BLaER1 (cell line): ENCODE data around the gene S1PR2.
A peak's percentile ranks its signal among the peaks of the same experiment; 100 is the strongest.
"Not testable (repeated sequence)": the region's sequence is repeated elsewhere in the genome, so short reads cannot be mapped to it uniquely, and the experiment has no call there.

ENCODE experiments used
- H3K27ac ChIP-seq: shearing (Covaris generic); formaldehyde crosslinking; 2 replicates; pipeline ENCODE4 v1.8.1; 2022
- H3K27me3 ChIP-seq: shearing (Covaris generic); formaldehyde crosslinking; 2 replicates; pipeline ENCODE4 v1.8.1; 2022
- H3K36me3 ChIP-seq: shearing (Covaris generic); formaldehyde crosslinking; 2 replicates; pipeline ENCODE4 v1.8.1; 2022
- H3K4me1 ChIP-seq: shearing (Covaris generic); formaldehyde crosslinking; 2 replicates; pipeline ENCODE4 v1.8.1; 2022
- H3K4me2 ChIP-seq: shearing (Covaris generic); formaldehyde crosslinking; 2 replicates; pipeline ENCODE4 v1.8.1; 2022
- H3K4me3 ChIP-seq: shearing (Covaris generic); formaldehyde crosslinking; 2 replicates; pipeline ENCODE4 v1.8.1; 2022
- H3K9ac ChIP-seq: shearing (Covaris generic); formaldehyde crosslinking; 2 replicates; pipeline ENCODE4 v1.8.1; 2022
- H3K9me3 ChIP-seq: shearing (Covaris generic); formaldehyde crosslinking; 2 replicates; pipeline ENCODE4 v1.8.1; 2022
- H4K20me1 ChIP-seq: shearing (Covaris generic); formaldehyde crosslinking; 2 replicates; pipeline ENCODE4 v1.8.1; 2022
- Cebpa-rat ChIP-seq: shearing (Covaris generic); IDR thresholded peaks from 2 replicates; pipeline ENCODE4 v1.8.1; 2022

The S1PR2 gene

GRCh38 chr19:10211061-10211460 lies 20.1 kb downstream of the S1PR2 start:
- Histone ChIP-seq H3K4me2 (no peak overlapping the region), H3K4me1 (peaks cover 14% of the 10 kb centered on the region), H3K9ac (no peak overlapping the region), H4K20me1 (peaks cover 32% of the 10 kb centered on the region), H3K4me3 (no peak overlapping the region), H3K9me3 (peaks cover 6% of the 10 kb centered on the region; the same call in 1 of the 2 replicates), H3K36me3 (peaks cover 18% of the 10 kb centered on the region; the same call in 1 of the 2 replicates), H3K27me3 (no peaks in the 10 kb centered on the region; the same call in 1 of the 2 replicates), H3K27ac (no peak overlapping the region)
- no peak for TF ChIP-seq Cebpa-rat

GRCh38 chr19:10209315-10209714 lies 21.8 kb downstream of the S1PR2 start:
- no peaks in the 10 kb centered on the region; the same call in 1 of the 2 replicates for H3K27me3 ChIP-seq

GRCh38 chr19:10207026-10207425 lies 24.1 kb downstream of the S1PR2 start:
- Histone ChIP-seq H3K4me2 (peak overlapping the region; percentile 11; the same call in 1 of the 2 replicates), H4K20me1 (peaks cover 32% of the 10 kb centered on the region), H3K9ac (no peak overlapping the region), H3K27me3 (no peaks in the 10 kb centered on the region; the same call in 1 of the 2 replicates), H3K36me3 (peaks cover 8% of the 10 kb centered on the region; the same call in 1 of the 2 replicates), H3K4me3 (no peak overlapping the region), H3K9me3 (peaks cover 6% of the 10 kb centered on the region; the same call in 1 of the 2 replicates), H3K4me1 (peaks cover 14% of the 10 kb centered on the region), H3K27ac (no peak overlapping the region)
- TF ChIP-seq Cebpa-rat: no peak

More at GRCh38 chr19:10209315-10209714, 21.8 kb downstream of the S1PR2 start:
- Histone ChIP-seq H3K9me3 (peaks cover 6% of the 10 kb centered on the region; the same call in 1 of the 2 replicates), H3K4me3 (no peak overlapping the region), H3K4me1 (peaks cover 14% of the 10 kb centered on the region), H4K20me1 (peaks cover 32% of the 10 kb centered on the region), H3K36me3 (peaks cover 8% of the 10 kb centered on the region; the same call in 1 of the 2 replicates), H3K4me2 (no peak overlapping the region), H3K9ac (no peak overlapping the region), H3K27ac (no peak overlapping the region)
- TF ChIP-seq Cebpa-rat: no peak

GRCh38 chr19:10206226-10206885 lies 24.8 kb downstream of the S1PR2 start:
- Histone ChIP-seq H3K36me3 (peaks cover 8% of the 10 kb centered on the region; the same call in 1 of the 2 replicates), H3K9me3 (peaks cover 6% of the 10 kb centered on the region; the same call in 1 of the 2 replicates), H4K20me1 (peaks cover 32% of the 10 kb centered on the region), H3K4me2 (no peak overlapping the region), H3K4me1 (peaks cover 14% of the 10 kb centered on the region), H3K9ac (no peak overlapping the region), H3K27ac (no peak overlapping the region), H3K27me3 (no peaks in the 10 kb centered on the region; the same call in 1 of the 2 replicates), H3K4me3 (no peak overlapping the region)
- TF ChIP-seq Cebpa-rat: no peak

- no peaks in the 10 kb centered on the region; the same call in 1 of the 2 replicates for H3K27me3 ChIP-seq
- H3K4me3 ChIP-seq: no peak overlapping the region
- peaks cover 14% of the 10 kb centered on the region for H3K4me1 ChIP-seq
- no peak overlapping the region for H3K27ac ChIP-seq
- peaks cover 29% of the 10 kb centered on the region for H4K20me1 ChIP-seq
- peaks cover 8% of the 10 kb centered on the region; the same call in 1 of the 2 replicates for H3K36me3 ChIP-seq
- peaks cover 6% of the 10 kb centered on the region; the same call in 1 of the 2 replicates for H3K9me3 ChIP-seq
- no peak for TF ChIP-seq Cebpa-rat
- no peak overlapping the region for H3K4me2 ChIP-seq
- H3K9ac ChIP-seq: no peak overlapping the region
Measured at GRCh38 chr19:10205636-10206035, 25.5 kb downstream of the S1PR2 start.

GRCh38 chr19:10203686-10204085 lies 27.4 kb downstream of the S1PR2 start:
- Histone ChIP-seq H3K27me3 (no peaks in the 10 kb centered on the region; the same call in 1 of the 2 replicates), H3K4me3 (no peak overlapping the region), H3K4me2 (no peak overlapping the region), H3K4me1 (peaks cover 21% of the 10 kb centered on the region), H3K27ac (no peak overlapping the region), H3K9ac (no peak overlapping the region), H3K36me3 (peaks cover 8% of the 10 kb centered on the region; the same call in 1 of the 2 replicates), H4K20me1 (peaks cover 16% of the 10 kb centered on the region), H3K9me3 (peaks cover 6% of the 10 kb centered on the region; the same call in 1 of the 2 replicates)
- TF ChIP-seq Cebpa-rat: no peak

GRCh38 chr19:10201176-10201575 lies 30.0 kb downstream of the S1PR2 start:
- H3K27ac ChIP-seq: no peak overlapping the region
- TF ChIP-seq Cebpa-rat: no peak
- H3K4me2 ChIP-seq: no peak overlapping the region
- no peaks in the 10 kb centered on the region for H3K36me3 ChIP-seq
- peaks cover 1% of the 10 kb centered on the region; the same call in 1 of the 2 replicates for H4K20me1 ChIP-seq
- no peak overlapping the region for H3K9ac ChIP-seq
- H3K9me3 ChIP-seq: no peaks in the 10 kb centered on the region
- H3K4me3 ChIP-seq: no peak overlapping the region
- H3K27me3 ChIP-seq: no peaks in the 10 kb centered on the region
- peaks cover 19% of the 10 kb centered on the region for H3K4me1 ChIP-seq

GRCh38 chr19:10200101-10200500 lies 31.0 kb downstream of the S1PR2 start:
- H3K4me3 ChIP-seq: not testable (repeated sequence)

GRCh38 chr19:10198889-10199644 lies 32.1 kb downstream of the S1PR2 start:
- H3K4me1 ChIP-seq: peaks cover 24% of the 10 kb centered on the region
- H3K27me3 ChIP-seq, H3K9me3 ChIP-seq, H3K9ac ChIP-seq, H4K20me1 ChIP-seq, H3K4me3 ChIP-seq, H3K36me3 ChIP-seq, H3K27ac ChIP-seq: not testable (repeated sequence)
- peak overlapping the region; percentile 26; the same call in 1 of the 2 replicates for H3K4me2 ChIP-seq

More at GRCh38 chr19:10200101-10200500, 31.0 kb downstream of the S1PR2 start:
- H3K27ac ChIP-seq, H3K9ac ChIP-seq, H3K27me3 ChIP-seq, H3K9me3 ChIP-seq, H3K4me2 ChIP-seq, H4K20me1 ChIP-seq, H3K36me3 ChIP-seq: not testable (repeated sequence)
- peaks cover 23% of the 10 kb centered on the region for H3K4me1 ChIP-seq

- H3K27me3 ChIP-seq: no peaks in the 10 kb centered on the region
- H4K20me1 ChIP-seq: peaks cover 43% of the 10 kb centered on the region
- peak overlapping the region; percentile 99 for H3K4me3 ChIP-seq
- H3K27ac ChIP-seq: 0 out of 2 replicates have a peak overlapping the region, but pooled peaks have one; percentile 21
- peak overlapping the region; percentile 2; the same call in 1 of the 2 replicates for H3K9ac ChIP-seq
- no peak for TF ChIP-seq Cebpa-rat
- peak overlapping the region; percentile 53 for H3K4me2 ChIP-seq
- no peaks in the 10 kb centered on the region for H3K9me3 ChIP-seq
- H3K4me1 ChIP-seq: peaks cover 60% of the 10 kb centered on the region
- peaks cover 30% of the 10 kb centered on the region for H3K36me3 ChIP-seq
Measured at GRCh38 chr19:10195199-10195519, 36.0 kb downstream of the S1PR2 start.
